AG08395 (cell line): Measurements from ENCODE around the gene ADAM10.

Experiments used
- DNase-seq: peaks from one replicate; pipeline ENCODE4 v3.0.0; 2012; ENCODE audit warnings: mixed read lengths, low spot score

ADAM10 gene

GRCh38 chr15:58755350-58755749 is 5.8 kb upstream of the ADAM10 start:
- DNase-seq: no peak

- no peak for DNase-seq
These were observed 3.2 kb upstream of the ADAM10 start for GRCh38 chr15:58752716-58753115.

GRCh38 chr15:58748852-58749531 is 515 bp downstream of the ADAM10 start:
- DNase-seq: peak; percentile 29

GRCh38 chr15:58748040-58748851 is 1.3 kb downstream of the ADAM10 start:
- no peak for DNase-seq

GRCh38 chr15:58746174-58746573 is 3.3 kb downstream of the ADAM10 start:
- DNase-seq: no peak

GRCh38 chr15:58742819-58743502 is 6.5 kb downstream of the ADAM10 start:
- DNase-seq: no peak

GRCh38 chr15:58742022-58742813 is 7.3 kb downstream of the ADAM10 start:
- peak; percentile 45 for DNase-seq

- no peak for DNase-seq
These were observed 8.5 kb downstream of the ADAM10 start for GRCh38 chr15:58741032-58741431.

GRCh38 chr15:58740436-58740835 is 9.1 kb downstream of the ADAM10 start:
- no peak for DNase-seq

- peak; percentile 24 for DNase-seq
These were observed 11.3 kb downstream of the ADAM10 start for GRCh38 chr15:58738046-58738707.

GRCh38 chr15:58737298-58737697 is 12.2 kb downstream of the ADAM10 start:
- no peak for DNase-seq

- DNase-seq: no peak
These were observed 13.4 kb downstream of the ADAM10 start for GRCh38 chr15:58736018-58736643.

GRCh38 chr15:58734859-58735258 is 14.6 kb downstream of the ADAM10 start:
- no peak for DNase-seq

GRCh38 chr15:58732625-58733363 is 16.7 kb downstream of the ADAM10 start:
- no peak for DNase-seq

GRCh38 chr15:58731756-58732535 is 17.6 kb downstream of the ADAM10 start:
- peak; percentile 82 for DNase-seq

- DNase-seq: no peak
These were observed 22.6 kb downstream of the ADAM10 start for GRCh38 chr15:58726867-58727266.

- peak; percentile 35 for DNase-seq
These were observed 25.0 kb downstream of the ADAM10 start for GRCh38 chr15:58724466-58724865.

GRCh38 chr15:58717357-58717756 is 32.1 kb downstream of the ADAM10 start:
- no peak for DNase-seq

GRCh38 chr15:58716027-58716426 is 33.5 kb downstream of the ADAM10 start:
- DNase-seq: no peak
